OCI-LY1 (cell line): ENCODE measurements around the gene CNOT6L.

Experiments used
- CTCF ChIP-seq: fragments of 200-600 bp; sonication (generic), shearing (Covaris generic); IDR thresholded peaks from 2 replicates; pipeline ENCODE4 v1.5.1; 2017; ENCODE audit warnings: mild to moderate bottlenecking, antibody characterized with exemption, low read length, moderate library complexity, mixed read lengths
- EZH2 ChIP-seq: fragments of 200-600 bp; sonication (generic), shearing (Covaris generic); IDR thresholded peaks from 2 replicates; pipeline ENCODE4 v1.8.0; 2017; ENCODE audit warnings: borderline replicate concordance, mixed run types, mild to moderate bottlenecking, antibody characterized with exemption, low read length, moderate library complexity, mixed read lengths

- TF ChIP-seq EZH2 (no peak), CTCF (no peak)
Observed at GRCh38 chr4:77734928-77735327, 84.2 kb downstream of the CNOT6L start.
